HepG2 (cell line): ENCODE data around the gene TLK1. TPM values are rescaled to one million over a fixed set of nuclear protein-coding genes. Genes with fewer than 3 reads are reported as not detected.
A peak's percentile ranks its signal among the peaks of the same experiment; 100 is the strongest.

ENCODE experiments used
- ATAC-seq: fragments of 200-7000 bp; cut with Tn5 transposase; 3 replicates; pipeline ENCODE4 v1.9.1; 2020; ENCODE audit warnings: mild to moderate bottlenecking, moderate library complexity
- BruUV-seq: library from RNA; stranded (reverse); fragments of 400-500 nt; replicated peaks from 2 replicates; lab custom pipeline; 2021; lab: Mats Ljungman, UMichigan
- CTCF ChIA-PET: fragments of 300-600 bp; formaldehyde crosslinking; extraction: SDS; loops from one replicate; lab custom pipeline; 2021; ENCODE audit warnings: low total read pairs, inconsistent platforms, low intra/inter-chr PET ratio; lab: Yijun Ruan, JAX
- POLR2A ChIA-PET: fragments of 350-600 bp; sonication (Branson Sonifier 250); formaldehyde crosslinking; loops from one replicate; lab custom pipeline; 2020; ENCODE audit warnings: antibody characterized with exemption, inconsistent platforms; lab: Yijun Ruan, JAX
- DNase-seq: peaks from one replicate; pipeline ENCODE4 v3.0.0-alpha.2; 2015; ENCODE audit warnings: low spot score
- FAIRE-seq: peaks from 3 replicates; lab custom pipeline; 2011; peaks lifted over from hg19 to GRCh38; lab: Jason Lieb, UNC
- H2AFZ ChIP-seq: one replicate; pipeline ENCODE4 v1.6.1; 2011; ENCODE audit warnings: low read length, inconsistent platforms
- H3K27ac ChIP-seq: fragments of 300-600 bp; 3 replicates; pipeline ENCODE4 v1.8.0; 2011; ENCODE audit warnings: mixed run types, mild to moderate bottlenecking, mixed read lengths, low read length, inconsistent platforms; ENCODE audit not compliant: insufficient read depth; ENCODE audit errors: extremely low read length
- H3K27me3 ChIP-seq, 2 experiments: fragments of 200-600 bp in 1 of 2; 2 replicates in 1 of 2; 3 replicates in 1 of 2; pipeline versions ENCODE4 v1.6.0 to v1.8.0; 2011; ENCODE audit warnings: low read length in 2 of 2, mild to moderate bottlenecking in 2 of 2, moderate library complexity in 2 of 2, inconsistent platforms in 1 of 2; ENCODE audit not compliant: insufficient read depth in 2 of 2, control insufficient read depth in 1 of 2
- H3K36me3 ChIP-seq, 2 experiments: fragments of 200-600 bp in 1 of 2; replicated peaks in 1 of 2; 2 replicates in 1 of 2; 3 replicates in 1 of 2; pipeline versions ENCODE4 v1.5.1 to v1.8.0; 2011; ENCODE audit warnings: low read length in 2 of 2, inconsistent platforms in 1 of 2; ENCODE audit not compliant: insufficient read depth in 2 of 2, control insufficient read depth in 1 of 2
- H3K4me1 ChIP-seq: 2 replicates; pipeline ENCODE4 v1.5.1; 2012; ENCODE audit warnings: low read length, inconsistent platforms; ENCODE audit not compliant: insufficient read depth
- H3K4me2 ChIP-seq: 2 replicates; pipeline ENCODE4 v1.6.0; 2011; ENCODE audit warnings: low read depth, low read length, inconsistent platforms
- H3K4me3 ChIP-seq, 3 experiments: fragments of 200-600 bp in 1 of 3; sonication (generic), shearing (Covaris generic) in 1 of 3; replicated peaks in 1 of 3; 2 replicates each; pipeline ENCODE4 v1.5.1; 2011 to 2016; ENCODE audit warnings: low read length in 3 of 3, inconsistent platforms in 2 of 3, low read depth in 2 of 3, mild to moderate bottlenecking in 2 of 3, control low read depth in 1 of 3, mixed read lengths in 1 of 3; ENCODE audit not compliant: insufficient read depth in 1 of 3
- H3K79me2 ChIP-seq: one replicate; pipeline ENCODE4 v1.6.1; 2011; ENCODE audit warnings: low read length, inconsistent platforms; ENCODE audit not compliant: insufficient read depth
- H3K9ac ChIP-seq: 2 replicates; pipeline ENCODE4 v1.6.0; 2011; ENCODE audit warnings: mild to moderate bottlenecking, low read depth, low read length, inconsistent platforms; ENCODE audit not compliant: insufficient read depth
- H3K9me3 ChIP-seq: 2 replicates; pipeline ENCODE4 v1.5.1; 2012; ENCODE audit warnings: mild to moderate bottlenecking, low read length
- H4K20me1 ChIP-seq: 2 replicates; pipeline ENCODE4 v1.6.0; 2011; ENCODE audit warnings: inconsistent platforms, mild to moderate bottlenecking, low read length, moderate library complexity; ENCODE audit not compliant: insufficient read depth
- CEBPG ChIP-seq: IDR thresholded peaks from 2 replicates; pipeline ENCODE4 v1.6.1; 2016
- RBM22 ChIP-seq: fragments of 200-400 bp; formaldehyde crosslinking; optimal IDR thresholded peaks from 2 replicates; pipeline ENCODE3; 2017; ENCODE audit warnings: mild to moderate bottlenecking, low read length, moderate library complexity
- STAG1 ChIP-seq: sonication (generic); formaldehyde crosslinking; IDR thresholded peaks from 2 replicates; pipeline ENCODE4 v1.4.0; 2020; ENCODE audit warnings: missing genetic modification reagents
- ZNF549 ChIP-seq: sonication (generic); formaldehyde crosslinking; IDR thresholded peaks from 2 replicates; pipeline ENCODE4 v1.5.0; 2020; ENCODE audit warnings: missing genetic modification reagents
- ZNF720 ChIP-seq: sonication (generic); formaldehyde crosslinking; IDR thresholded peaks from 2 replicates; pipeline ENCODE4 v1.4.0; 2020; ENCODE audit warnings: missing genetic modification reagents
- WGBS: methylation state at CpG from one replicate; pipeline ENCODE4 v1.1.6; 2017; ENCODE audit warnings: low lambda C conversion rate; 5-methylcytosine and 5-hydroxymethylcytosine counted together
- in situ Hi-C: cut with HindIII; loops from 2 replicates; pipeline ENCODE4 v1.10.0; 2017; ENCODE audit warnings: low pct_unique_long_range_greater_than_20kb; ENCODE audit not compliant: extremely low pct_ligation_motif_present
- intact Hi-C: fragments of 100-400 bp; cut with micrococcal nuclease; formaldehyde crosslinking; loops from one replicate; pipeline ENCODE4 v1.10.0; 2022; ENCODE audit not compliant: unreplicated experiment
- polyA plus RNA-seq, 8 experiments: library from polyadenylated mRNA; depleted of rRNA in 3 of 8; stranded (reverse) in 7 of 8; unstranded in 1 of 8; fragments of >200 nt; fragmentation: Illumina TruSeq in 4 of 8; extraction: Trizol in 4 of 8; gene quantifications; 2 replicates each; pipeline versions ENCODE4 v1.2.1 to v1.2.3, GENCODE V29; 2011 to 2016; ENCODE audit warnings: low read depth in 4 of 8, missing spikeins in 1 of 8, mixed read lengths in 1 of 8; ENCODE audit not compliant: insufficient read depth in 1 of 8
- total RNA-seq, 5 experiments: library from RNA; depleted of rRNA; stranded (reverse); fragments of >200 nt; fragmentation: Illumina TruSeq; extraction: Trizol; gene quantifications; 2 replicates each; pipeline ENCODE4 v1.2.3, GENCODE V29; 2016; ENCODE audit warnings: low read depth in 1 of 5

TLK1 gene
- total and polyA plus RNA-seq, 2 of the 13 experiments (the other 11 are each of a cell fraction or from before 2014, with no cell fraction given) = 16.8 to 28.7 TPM

GRCh38 chr2:170991398-170992182 is 169.1 kb downstream of the TLK1 start:
- Histone ChIP-seq H3K27me3 (no peaks in the 10 kb centered on the region), H3K79me2 (no peaks in the 10 kb centered on the region), H3K4me1 (no peaks in the 10 kb centered on the region), H3K4me2 (no peak overlapping the region), H3K36me3 (peaks cover 21 to 38% of the 10 kb centered on the region in 2 experiments; a peak in 4 of 5 replicates), H2AFZ (no peak overlapping the region), H3K27ac (no peak overlapping the region), H3K9ac (no peak overlapping the region), H3K4me3 (no peak overlapping the region), H3K9me3 (no peaks in the 10 kb centered on the region), H4K20me1 (no peaks in the 10 kb centered on the region)
- in situ Hi-C loops = no loop called here
- FAIRE-seq = no peak
- BruUV-seq = no TSS peak
- no peak for ATAC-seq
- CTCF ChIA-PET = no interaction called here
- POLR2A ChIA-PET = no interaction called here
- TF ChIP-seq STAG1 (peak; percentile 36), ZNF720 (CRISPR knock-in tag) (no peak)
- intact Hi-C loops = no loop called here
- DNase-seq = no peak
- WGBS = 96% methylated on average over 5 of the region's 5 CpGs

- Histone ChIP-seq H3K9me3 (no peaks in the 10 kb centered on the region), H3K9ac (no peak overlapping the region), H3K4me3 (no peak overlapping the region)
- TF ChIP-seq RBM22 (peak; percentile 60), ZNF549 (no peak), CEBPG (CRISPR knock-in tag) (no peak)
- TF ChIP-seq, all 625 proteins: peak for 1
- peaks cover 0 to 3% of the 10 kb centered on the region in 2 experiments; a peak in 3 of 5 replicates for H3K36me3 ChIP-seq
- H3K4me2 ChIP-seq = no peak overlapping the region
- DNase-seq (no peak), ATAC-seq (no peak), FAIRE-seq (no peak)
- H3K27ac ChIP-seq = no peak overlapping the region
- H3K27me3 ChIP-seq = no peaks in the 10 kb centered on the region; a peak in 1 of 5 replicates
- H3K79me2 ChIP-seq = no peaks in the 10 kb centered on the region
- no TSS peak for BruUV-seq
- H2AFZ ChIP-seq = no peak overlapping the region
- H4K20me1 ChIP-seq = no peaks in the 10 kb centered on the region
- 95% methylated on average over 8 of the region's 8 CpGs for WGBS
- peaks cover 7% of the 10 kb centered on the region; the same call in 1 of the 2 replicates for H3K4me1 ChIP-seq
- CTCF ChIA-PET = no interaction called here
- intact Hi-C loops = no loop called here
- POLR2A ChIA-PET = no interaction called here
- in situ Hi-C loops = no loop called here
These were observed 174.0 kb downstream of the TLK1 start for GRCh38 chr2:170986566-170987258.
